Endodermal cell (in vitro differentiated cells): ENCODE measurements around the gene UNC119. TPM values are rescaled to one million over a fixed set of nuclear protein-coding genes. Genes with fewer than 3 reads are reported as not detected.

Experiments used
- DNase-seq: peaks from one replicate; pipeline ENCODE4 v3.0.0-alpha.2; 2017
- H3K27ac ChIP-seq: 2 replicates; pipeline ENCODE4 v1.5.1; 2013; ENCODE audit warnings: mild to moderate bottlenecking, low read depth, low read length, moderate library complexity
- H3K27me3 ChIP-seq: 2 replicates; pipeline ENCODE4 v1.6.1; 2013; ENCODE audit warnings: mild to moderate bottlenecking, low read length, moderate library complexity; ENCODE audit not compliant: insufficient read depth, control insufficient read depth, poor library complexity, severe bottlenecking
- H3K36me3 ChIP-seq: 2 replicates; pipeline ENCODE4 v1.7.0; 2013; ENCODE audit warnings: mild to moderate bottlenecking, low read length, moderate library complexity; ENCODE audit not compliant: control insufficient read depth, insufficient read depth
- H3K4me1 ChIP-seq: one replicate; pipeline ENCODE4 v1.7.0; 2013; ENCODE audit warnings: low read length; ENCODE audit not compliant: control insufficient read depth, insufficient read depth
- H3K4me3 ChIP-seq: 2 replicates; pipeline ENCODE4 v1.5.1; 2013; ENCODE audit warnings: mild to moderate bottlenecking, low read length, moderate library complexity
- H3K9ac ChIP-seq: 2 replicates; pipeline ENCODE4 v1.6.1; 2013; ENCODE audit warnings: mild to moderate bottlenecking, low read length, moderate library complexity; ENCODE audit not compliant: poor library complexity, severe bottlenecking; ENCODE audit errors: extremely low read depth
- H3K9me3 ChIP-seq: 2 replicates; pipeline ENCODE4 v1.6.1; 2013; ENCODE audit warnings: mild to moderate bottlenecking, low read length, moderate library complexity; ENCODE audit not compliant: control insufficient read depth
- H3K27ac Mint-ChIP-seq: 2 replicates; pipeline ENCODE4 v1.8.0; 2020; ENCODE audit warnings: mixed read lengths
- H3K27me3 Mint-ChIP-seq: 2 replicates; pipeline ENCODE4 v1.8.0; 2021; ENCODE audit warnings: mild to moderate bottlenecking, mixed read lengths; ENCODE audit not compliant: insufficient read depth
- H3K36me3 Mint-ChIP-seq: 2 replicates; pipeline ENCODE4 v1.8.0; 2020; ENCODE audit warnings: low read depth, mixed read lengths
- H3K4me1 Mint-ChIP-seq: 2 replicates; pipeline ENCODE4 v1.8.0; 2020; ENCODE audit warnings: mixed read lengths
- H3K4me3 Mint-ChIP-seq: 2 replicates; pipeline ENCODE4 v1.8.0; 2020; ENCODE audit warnings: mild to moderate bottlenecking, moderate library complexity, mixed read lengths
- H3K9me3 Mint-ChIP-seq: 2 replicates; pipeline ENCODE4 v1.8.0; 2020; ENCODE audit warnings: mild to moderate bottlenecking, mixed read lengths
- CTCF ChIP-seq: fragments of 200-600 bp; sonication (generic); conservative IDR thresholded peaks from 2 replicates; pipeline ENCODE4 v1.5.0; 2021; ENCODE audit warnings: antibody characterized with exemption, mild to moderate bottlenecking
- WGBS, 2 experiments: methylation state at CpG; one replicate each; pipeline versions ENCODE4 v1.1.5 to v1.1.7; 2013; ENCODE audit warnings: missing lambda C conversion rate in 2 of 2, mixed read lengths in 1 of 2; ENCODE audit not compliant: insufficient coverage in 1 of 2, insufficient read length in 1 of 2; 5-methylcytosine and 5-hydroxymethylcytosine counted together
- total RNA-seq, 2 donors: library from RNA; stranded (reverse); fragmentation: NEBNext Ultra II Directional in 1 of 2; extraction: Animal tissue kit (Norgen Biotek cat#: 25700) in 1 of 2; gene quantifications; 2 replicates in 1 of 2; 3 replicates in 1 of 2; pipeline ENCODE4 v1.2.1, GENCODE V29; 2021

Gene UNC119
- total RNA-seq, 2 donors from 2014 or later, result 46.7 to 59.0 TPM

GRCh38 chr17:28592260-28592659 lies 39.8 kb upstream of the UNC119 start:
- no peaks in the 10 kb centered on the region for H3K9me3 Mint-ChIP-seq
- no peak overlapping the region for H3K4me3 Mint-ChIP-seq
- H3K4me1 Mint-ChIP-seq, result no peaks in the 10 kb centered on the region
- Histone ChIP-seq H3K9ac (no peak overlapping the region), H3K9me3 (no peaks in the 10 kb centered on the region), H3K36me3 (peaks cover 64% of the 10 kb centered on the region), H3K27ac (no peak overlapping the region), H3K27me3 (no peaks in the 10 kb centered on the region), H3K4me3 (no peak overlapping the region), H3K4me1 (no peaks in the 10 kb centered on the region)
- DNase-seq, result no peak
- TF ChIP-seq CTCF, result no peak
- H3K27me3 Mint-ChIP-seq, result no peaks in the 10 kb centered on the region
- no peak overlapping the region for H3K27ac Mint-ChIP-seq
- peaks cover 50% of the 10 kb centered on the region for H3K36me3 Mint-ChIP-seq
- WGBS, 2 experiments, result 94 to 100% methylated on average over 4 of the region's 4 CpGs

GRCh38 chr17:28585851-28586250 lies 33.4 kb upstream of the UNC119 start:
- no peak for DNase-seq
- Mint-ChIP-seq H3K4me1 (peaks cover 8% of the 10 kb centered on the region), H3K4me3 (no peak overlapping the region), H3K27ac (no peak overlapping the region), H3K9me3 (no peaks in the 10 kb centered on the region), H3K36me3 (peaks cover 39% of the 10 kb centered on the region), H3K27me3 (no peaks in the 10 kb centered on the region)
- no peaks in the 10 kb centered on the region for H3K27me3 ChIP-seq
- peaks cover 81% of the 10 kb centered on the region for H3K36me3 ChIP-seq
- no peak overlapping the region for H3K27ac ChIP-seq
- H3K4me1 ChIP-seq, result no peaks in the 10 kb centered on the region
- no peak for TF ChIP-seq CTCF
- 92 to 100% methylated on average over 1 to 3 of the region's 3 CpGs for WGBS, 2 experiments
- H3K4me3 ChIP-seq, result no peak overlapping the region
- H3K9me3 ChIP-seq, result no peaks in the 10 kb centered on the region
- H3K9ac ChIP-seq, result no peak overlapping the region

GRCh38 chr17:28584434-28584833 lies 32.0 kb upstream of the UNC119 start:
- no peak overlapping the region for H3K9ac ChIP-seq
- no peaks in the 10 kb centered on the region for H3K27me3 ChIP-seq
- peaks cover 48% of the 10 kb centered on the region for H3K36me3 Mint-ChIP-seq
- H3K36me3 ChIP-seq, result peaks cover 84% of the 10 kb centered on the region
- no peaks in the 10 kb centered on the region for H3K4me1 ChIP-seq
- no peaks in the 10 kb centered on the region for H3K9me3 ChIP-seq
- H3K27me3 Mint-ChIP-seq, result no peaks in the 10 kb centered on the region
- H3K27ac ChIP-seq, result no peak overlapping the region
- no peaks in the 10 kb centered on the region for H3K9me3 Mint-ChIP-seq
- H3K4me3 ChIP-seq, result no peak overlapping the region
- H3K4me1 Mint-ChIP-seq, result peaks cover 8% of the 10 kb centered on the region
- TF ChIP-seq CTCF, result no peak
- no peak overlapping the region for H3K27ac Mint-ChIP-seq
- H3K4me3 Mint-ChIP-seq, result no peak overlapping the region
- WGBS, 2 experiments, result 76 to 89% methylated on average over 3 of the region's 3 CpGs
- no peak for DNase-seq
